Inferior parietal cortex (tissue), 1 donor: ENCODE measurements around the gene KRTAP10-5.

ENCODE experiments used
- DNase-seq: peaks from one replicate; pipeline ENCODE4 v3.0.0-alpha.2; 2016; ENCODE audit errors: extremely low spot score

KRTAP10-5 gene

GRCh38 chr21:44549525-44550211 lies 30.7 kb downstream of the KRTAP10-5 start:
- no peak for DNase-seq

GRCh38 chr21:44548922-44549321 lies 31.5 kb downstream of the KRTAP10-5 start:
- no peak for DNase-seq

GRCh38 chr21:44548381-44548780 lies 32.0 kb downstream of the KRTAP10-5 start:
- DNase-seq = no peak

- no peak for DNase-seq
Observed at GRCh38 chr21:44547656-44548331, 32.6 kb downstream of the KRTAP10-5 start.

- DNase-seq = no peak
Observed at GRCh38 chr21:44544566-44544965, 35.8 kb downstream of the KRTAP10-5 start.

GRCh38 chr21:44542716-44543115 lies 37.7 kb downstream of the KRTAP10-5 start:
- DNase-seq = no peak

- DNase-seq = no peak
Observed at GRCh38 chr21:44540741-44541288, 39.6 kb downstream of the KRTAP10-5 start.

GRCh38 chr21:44539991-44540666 lies 40.3 kb downstream of the KRTAP10-5 start, which contains the start of gene KRTAP10-1:
KRTAP10-1 (minus strand) TSS chr21:44540195; CDS start chr21:44540150, 45 bp downstream.
- DNase-seq = no peak

GRCh38 chr21:44539046-44539445 lies 41.4 kb downstream of the KRTAP10-5 start:
- no peak for DNase-seq

- no peak for DNase-seq
Observed at GRCh38 chr21:44537930-44538911, 42.2 kb downstream of the KRTAP10-5 start.

GRCh38 chr21:44535963-44536362 lies 44.4 kb downstream of the KRTAP10-5 start:
- DNase-seq = no peak

GRCh38 chr21:44534688-44535087 lies 45.7 kb downstream of the KRTAP10-5 start:
- no peak for DNase-seq

GRCh38 chr21:44533891-44534627 lies 46.3 kb downstream of the KRTAP10-5 start:
- no peak for DNase-seq

- DNase-seq = no peak
Observed at GRCh38 chr21:44533121-44533890, 47.1 kb downstream of the KRTAP10-5 start.

- no peak for DNase-seq
Observed at GRCh38 chr21:44532712-44533111, 47.7 kb downstream of the KRTAP10-5 start.

- DNase-seq = no peak
Observed at GRCh38 chr21:44531606-44532564, 48.5 kb downstream of the KRTAP10-5 start.

- DNase-seq = no peak
Observed at GRCh38 chr21:44530903-44531605, 49.4 kb downstream of the KRTAP10-5 start.
